ENCODE results near the gene CREB3L2. TPM values are rescaled to one million over a fixed set of nuclear protein-coding genes. Genes with fewer than 3 reads are reported as not detected.
"Not testable (repeated sequence)": the region's sequence is repeated elsewhere in the genome, so short reads cannot be mapped to it uniquely, and the experiment has no call there.

Gene CREB3L2
- polyA plus RNA-seq, 1 of the 3 experiments (the other 2 are of a cell fraction), result 22.9 TPM

DNA sequence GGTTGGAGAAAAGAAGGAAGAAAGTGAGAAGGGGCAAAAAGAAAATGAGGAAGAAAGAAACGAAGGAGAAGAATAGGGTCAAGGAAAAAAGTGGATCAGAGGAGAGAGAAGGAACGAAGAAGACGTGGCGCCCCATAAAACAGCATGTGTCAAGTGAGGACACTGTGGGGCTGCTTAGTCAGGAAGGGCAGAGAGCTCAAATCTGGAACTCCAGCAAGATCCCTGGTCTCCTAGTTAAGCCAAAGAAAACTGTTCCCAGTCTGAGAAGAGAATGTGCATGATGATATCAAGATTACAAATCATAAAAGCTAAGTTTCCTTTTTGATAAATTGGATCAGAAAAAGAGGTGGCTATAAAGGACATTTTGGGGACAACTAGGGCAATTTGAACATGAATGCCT lies 33.0 kb downstream of the CREB3L2 start (continued):
- TF ChIP-seq, protein P1, sequence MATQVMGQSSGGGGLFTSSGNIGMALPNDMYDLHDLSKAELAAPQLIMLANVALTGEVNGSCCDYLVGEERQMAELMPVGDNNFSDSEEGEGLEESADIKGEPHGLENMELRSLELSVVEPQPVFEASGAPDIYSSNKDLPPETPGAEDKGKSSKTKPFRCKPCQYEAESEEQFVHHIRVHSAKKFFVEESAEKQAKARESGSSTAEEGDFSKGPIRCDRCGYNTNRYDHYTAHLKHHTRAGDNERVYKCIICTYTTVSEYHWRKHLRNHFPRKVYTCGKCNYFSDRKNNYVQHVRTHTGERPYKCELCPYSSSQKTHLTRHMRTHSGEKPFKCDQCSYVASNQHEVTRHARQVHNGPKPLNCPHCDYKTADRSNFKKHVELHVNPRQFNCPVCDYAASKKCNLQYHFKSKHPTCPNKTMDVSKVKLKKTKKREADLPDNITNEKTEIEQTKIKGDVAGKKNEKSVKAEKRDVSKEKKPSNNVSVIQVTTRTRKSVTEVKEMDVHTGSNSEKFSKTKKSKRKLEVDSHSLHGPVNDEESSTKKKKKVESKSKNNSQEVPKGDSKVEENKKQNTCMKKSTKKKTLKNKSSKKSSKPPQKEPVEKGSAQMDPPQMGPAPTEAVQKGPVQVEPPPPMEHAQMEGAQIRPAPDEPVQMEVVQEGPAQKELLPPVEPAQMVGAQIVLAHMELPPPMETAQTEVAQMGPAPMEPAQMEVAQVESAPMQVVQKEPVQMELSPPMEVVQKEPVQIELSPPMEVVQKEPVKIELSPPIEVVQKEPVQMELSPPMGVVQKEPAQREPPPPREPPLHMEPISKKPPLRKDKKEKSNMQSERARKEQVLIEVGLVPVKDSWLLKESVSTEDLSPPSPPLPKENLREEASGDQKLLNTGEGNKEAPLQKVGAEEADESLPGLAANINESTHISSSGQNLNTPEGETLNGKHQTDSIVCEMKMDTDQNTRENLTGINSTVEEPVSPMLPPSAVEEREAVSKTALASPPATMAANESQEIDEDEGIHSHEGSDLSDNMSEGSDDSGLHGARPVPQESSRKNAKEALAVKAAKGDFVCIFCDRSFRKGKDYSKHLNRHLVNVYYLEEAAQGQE (IDR thresholded peaks at IDR 0.05; ENCODE audit: low read depth, low read length), result no peak
- TF ChIP-seq SMC3 (IDR thresholded peaks at IDR 0.05; ENCODE audit: low read depth, low read length), result no peak
- TF ChIP-seq, protein P2, sequence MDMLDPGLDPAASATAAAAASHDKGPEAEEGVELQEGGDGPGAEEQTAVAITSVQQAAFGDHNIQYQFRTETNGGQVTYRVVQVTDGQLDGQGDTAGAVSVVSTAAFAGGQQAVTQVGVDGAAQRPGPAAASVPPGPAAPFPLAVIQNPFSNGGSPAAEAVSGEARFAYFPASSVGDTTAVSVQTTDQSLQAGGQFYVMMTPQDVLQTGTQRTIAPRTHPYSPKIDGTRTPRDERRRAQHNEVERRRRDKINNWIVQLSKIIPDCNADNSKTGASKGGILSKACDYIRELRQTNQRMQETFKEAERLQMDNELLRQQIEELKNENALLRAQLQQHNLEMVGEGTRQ (IDR thresholded peaks at IDR 0.05; ENCODE audit: borderline replicate concordance, low read depth, low read length), result no peak
- TF ChIP-seq JUND (IDR thresholded peaks at IDR 0.05), result no peak

GRCh38 chr7:137968339-137968738 lies 33.5 kb downstream of the CREB3L2 start:
- Histone ChIP-seq H3K36me3 (replicated peaks in 1 of 2; ENCODE audit: control insufficient read depth in 1 of 2, insufficient read depth in 2 of 2, low read length in 1 of 2) (peaks cover 0 to 14% of the 10 kb centered on the region in 2 experiments), H3K4me1 (ENCODE audit: control insufficient read depth in 1 of 2, insufficient read depth in 2 of 2, low read depth in 1 of 2, low read length in 1 of 2) (peaks cover 9 to 31% of the 10 kb centered on the region in 2 experiments; a peak in 3 of 4 replicates), H3K79me2 (ENCODE audit: insufficient read depth) (peaks cover 97% of the 10 kb centered on the region), H3F3A (replicated peaks; ENCODE audit: insufficient read depth) (peaks cover 40% of the 10 kb centered on the region), H3K27ac (ENCODE audit: low read depth in 2 of 2, low read length in 1 of 2) (peak overlapping the region in 1 of 2 experiments; percentile 84; a peak in 2 of 4 replicates)
- H3K9me2 ChIP-seq; DNase-seq; H2AFZ ChIP-seq (ENCODE audit: low read depth); H3K27me3 ChIP-seq (ENCODE audit: insufficient read depth); H3K9me3 ChIP-seq; H3K9ac ChIP-seq; H3K4me2 ChIP-seq; H3K4me3 ChIP-seq (ENCODE audit: low read depth in 2 of 2, low read length in 1 of 2); H4K20me1 ChIP-seq (ENCODE audit: insufficient read depth); POLR2A ChIA-PET: not testable (repeated sequence)
- WGBS (ENCODE audit: low lambda C conversion rate), result over 99% methylated on average over 4 of the region's 4 CpGs
- CTCF ChIA-PET, result interaction anchor here (0.7 to 1.7 kb wide), 4 partner anchors 13 to 45 kb away, joined by 4 to 5 read pairs (median 4); no protein-coding TSS in a partner anchor

DNA sequence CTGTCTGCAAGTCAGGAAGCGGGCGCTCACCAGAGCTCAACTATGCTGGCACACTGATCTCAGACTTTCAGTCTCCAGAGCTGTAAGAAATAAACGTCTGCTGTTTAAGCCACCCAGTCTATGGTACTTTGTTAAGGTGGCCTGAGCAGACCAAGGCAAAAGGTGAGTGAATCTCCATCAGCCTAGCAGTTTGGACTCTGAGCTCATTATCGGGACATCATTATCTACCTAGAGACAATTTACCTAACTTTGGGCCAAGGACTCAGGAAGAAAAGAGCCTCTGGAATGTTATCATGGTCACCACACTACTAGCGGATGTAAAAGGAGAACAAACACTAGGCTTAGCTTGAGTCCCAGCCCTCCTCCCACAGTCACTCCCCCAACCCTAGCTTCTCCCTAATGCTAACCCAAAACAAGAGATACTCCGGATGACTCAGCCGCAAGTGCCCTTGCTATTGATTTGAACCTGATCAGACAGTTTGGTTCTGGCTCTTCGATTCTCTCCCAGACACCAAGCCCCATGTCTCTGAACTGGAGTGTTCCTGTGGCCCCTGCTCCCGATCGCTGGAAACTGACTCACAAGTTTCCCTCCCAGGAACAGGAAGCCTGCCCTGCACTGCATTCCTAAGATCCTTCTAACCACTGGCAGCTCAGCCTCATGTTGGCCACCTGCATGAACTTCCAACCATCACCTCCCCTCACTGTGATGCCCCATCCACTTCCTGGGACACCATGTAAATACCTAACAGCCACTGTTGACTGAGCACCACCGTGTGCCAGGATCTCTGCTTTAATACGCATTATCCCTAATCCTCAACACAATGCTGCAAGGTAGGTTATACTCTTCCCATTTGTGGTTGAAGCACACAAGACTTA lies 34.5 kb downstream of the CREB3L2 start:
- Histone ChIP-seq H3K36me3 (replicated peaks in 1 of 2; ENCODE audit: control insufficient read depth in 1 of 2, insufficient read depth in 2 of 2, low read length in 1 of 2) (peaks cover 0 to 14% of the 10 kb centered on the region in 2 experiments), H3K9me3 (no peaks in the 10 kb centered on the region), H3K4me3 (ENCODE audit: low read depth in 2 of 2, low read length in 1 of 2) (no peak overlapping the region), H3K79me2 (ENCODE audit: insufficient read depth) (peaks cover 98% of the 10 kb centered on the region), H3K27ac (ENCODE audit: low read depth in 2 of 2, low read length in 1 of 2) (peak overlapping the region; percentile 4 to 60; a peak in 2 of 4 replicates), H3K9ac (peak overlapping the region; percentile 11; the same call in 1 of the 2 replicates), H3K4me1 (ENCODE audit: control insufficient read depth in 1 of 2, insufficient read depth in 2 of 2, low read depth in 1 of 2, low read length in 1 of 2) (peaks cover 17 to 31% of the 10 kb centered on the region in 2 experiments; a peak in 3 of 4 replicates), H4K20me1 (ENCODE audit: insufficient read depth) (no peaks in the 10 kb centered on the region), H2AFZ (ENCODE audit: low read depth) (no peak overlapping the region), H3K9me2 (no peaks in the 10 kb centered on the region), H3K4me2 (peak overlapping the region; percentile 30), H3K27me3 (ENCODE audit: insufficient read depth) (no peaks in the 10 kb centered on the region), H3F3A (replicated peaks; ENCODE audit: insufficient read depth) (peaks cover 40% of the 10 kb centered on the region)
- ChIA-PET POLR2A (interaction anchor here (0.9 kb wide), 1 partner anchor 25 kb away, joined by 3 read pairs; no protein-coding TSS in a partner anchor), CTCF (interaction anchor here (1.1 to 1.8 kb wide), 6 partner anchors 12 to 771 kb away, joined by 4 to 8 read pairs (median 4); no protein-coding TSS in a partner anchor)
- WGBS (ENCODE audit: low lambda C conversion rate), result 76% methylated on average over 12 of the region's 12 CpGs
- no peak for DNase-seq
- TF ChIP-seq TEAD4 (IDR thresholded peaks at IDR 0.05; ENCODE audit: borderline replicate concordance, insufficient read depth), result 0 out of 2 replicates have a peak, but pooled peaks have one; percentile 15
- no peak for TF ChIP-seq RFX5 (IDR thresholded peaks at IDR 0.05; ENCODE audit: low read length)
- TF ChIP-seq EZH2phosphoT487 (IDR thresholded peaks at IDR 0.05; ENCODE audit: borderline replicate concordance, low read depth), result no peak
- TF ChIP-seq EP300 (IDR thresholded peaks at IDR 0.05; ENCODE audit: borderline replicate concordance in 1 of 2, low read depth in 1 of 2, low read length in 1 of 2), result peak in 1 of 2 experiments; percentile 23; a peak in 1 of 4 replicates
- TF ChIP-seq MEF2A (IDR thresholded peaks at IDR 0.05; ENCODE audit: borderline replicate concordance, low read depth), result no peak
- no peak for TF ChIP-seq CTCF (IDR thresholded peaks at IDR 0.05)
- TF ChIP-seq MAX (IDR thresholded peaks at IDR 0.05; ENCODE audit: low read depth), result peak; percentile 94
- no peak for TF ChIP-seq USF1 (IDR thresholded peaks at IDR 0.05; ENCODE audit: borderline replicate concordance, low read depth)
- TF ChIP-seq TAF1 (IDR thresholded peaks at IDR 0.05; ENCODE audit: borderline replicate concordance, low read depth, low read length), result no peak; the same call in 1 of the 2 replicates
- no peak for TF ChIP-seq POLR2AphosphoS5 (IDR thresholded peaks at IDR 0.05; ENCODE audit: low read depth, low read length)
- TF ChIP-seq FOXM1 (IDR thresholded peaks at IDR 0.05; ENCODE audit: low read depth), result no peak

Measured in SK-N-SH (cell line).